Mesothelial cell of epicardium (in vitro differentiated cells): ENCODE results near the gene FKBP5. TPM values are rescaled to one million over a fixed set of nuclear protein-coding genes. Genes with fewer than 3 reads are reported as not detected.

Source experiments
- DNase-seq, 2 experiments: peaks; one replicate each; pipeline ENCODE4 v3.0.0; 2021; ENCODE audit warnings: low spot score in 2 of 2; ENCODE audit not compliant: unreplicated experiment in 2 of 2
- H3K27ac Mint-ChIP-seq: 2 replicates; pipeline ENCODE4 v1.8.0; 2021; ENCODE audit warnings: mixed read lengths
- H3K27me3 Mint-ChIP-seq: 2 replicates; pipeline ENCODE4 v1.8.0; 2021; ENCODE audit warnings: low read depth, mixed read lengths
- H3K36me3 Mint-ChIP-seq: 2 replicates; pipeline ENCODE4 v1.8.0; 2021; ENCODE audit warnings: mixed read lengths
- H3K4me1 Mint-ChIP-seq: 2 replicates; pipeline ENCODE4 v1.8.0; 2021; ENCODE audit warnings: mixed read lengths
- H3K4me3 Mint-ChIP-seq: 2 replicates; pipeline ENCODE4 v1.8.0; 2021; ENCODE audit warnings: mild to moderate bottlenecking, moderate library complexity, mixed read lengths
- H3K9me3 Mint-ChIP-seq: 2 replicates; pipeline ENCODE4 v1.8.0; 2021; ENCODE audit warnings: mixed read lengths
- total RNA-seq: library from RNA; stranded (reverse); gene quantifications from 3 replicates; pipeline ENCODE4 v1.2.1, GENCODE V29; 2021
- TF ChIP-seq, protein P1 (sequence below): fragments of 200-600 bp; sonication (generic); IDR thresholded peaks from one replicate; pipeline ENCODE4 v1.5.0; 2021; ENCODE audit warnings: antibody characterized with exemption; ENCODE audit not compliant: unreplicated experiment

Gene FKBP5
- total RNA-seq, 1 donor from 2014 or later: 7.3 TPM

DNA sequence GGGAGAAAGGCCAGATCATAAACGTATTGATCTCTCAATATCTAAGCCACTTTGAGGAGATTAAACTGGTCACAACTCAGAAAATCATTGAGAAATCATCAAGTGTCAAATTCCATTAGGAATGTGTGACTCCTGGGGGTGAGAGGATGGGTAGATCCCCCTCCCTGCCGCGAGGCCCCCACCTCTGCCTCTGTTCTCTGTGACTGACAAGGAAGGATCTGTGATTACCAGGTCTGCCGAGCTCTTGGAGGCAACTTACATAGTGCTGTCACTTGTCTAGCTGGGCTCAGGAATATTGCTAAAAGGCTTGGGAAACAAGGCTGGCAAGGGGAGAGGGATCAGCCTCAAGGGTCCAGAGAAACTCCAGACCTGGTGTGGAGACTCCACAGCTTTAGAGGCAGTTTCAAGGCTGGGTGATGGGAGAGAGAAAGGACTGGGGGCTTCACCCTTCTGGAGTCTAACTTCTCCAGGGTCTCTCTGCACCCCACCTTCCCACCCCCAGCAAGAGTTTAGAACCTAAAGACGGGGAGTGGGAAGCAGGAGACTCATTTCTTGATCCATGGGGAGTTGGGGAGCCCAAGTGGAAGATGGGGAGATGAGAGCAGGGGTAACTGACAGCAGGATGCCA is 36.5 kb upstream of the FKBP5 start:
- TF ChIP-seq, protein P1, sequence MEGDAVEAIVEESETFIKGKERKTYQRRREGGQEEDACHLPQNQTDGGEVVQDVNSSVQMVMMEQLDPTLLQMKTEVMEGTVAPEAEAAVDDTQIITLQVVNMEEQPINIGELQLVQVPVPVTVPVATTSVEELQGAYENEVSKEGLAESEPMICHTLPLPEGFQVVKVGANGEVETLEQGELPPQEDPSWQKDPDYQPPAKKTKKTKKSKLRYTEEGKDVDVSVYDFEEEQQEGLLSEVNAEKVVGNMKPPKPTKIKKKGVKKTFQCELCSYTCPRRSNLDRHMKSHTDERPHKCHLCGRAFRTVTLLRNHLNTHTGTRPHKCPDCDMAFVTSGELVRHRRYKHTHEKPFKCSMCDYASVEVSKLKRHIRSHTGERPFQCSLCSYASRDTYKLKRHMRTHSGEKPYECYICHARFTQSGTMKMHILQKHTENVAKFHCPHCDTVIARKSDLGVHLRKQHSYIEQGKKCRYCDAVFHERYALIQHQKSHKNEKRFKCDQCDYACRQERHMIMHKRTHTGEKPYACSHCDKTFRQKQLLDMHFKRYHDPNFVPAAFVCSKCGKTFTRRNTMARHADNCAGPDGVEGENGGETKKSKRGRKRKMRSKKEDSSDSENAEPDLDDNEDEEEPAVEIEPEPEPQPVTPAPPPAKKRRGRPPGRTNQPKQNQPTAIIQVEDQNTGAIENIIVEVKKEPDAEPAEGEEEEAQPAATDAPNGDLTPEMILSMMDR: no peak
- no peaks in the 10 kb centered on the region for H3K9me3 Mint-ChIP-seq
- peaks cover 11% of the 10 kb centered on the region for H3K27me3 Mint-ChIP-seq
- H3K4me3 Mint-ChIP-seq: no peak overlapping the region
- H3K4me1 Mint-ChIP-seq: peaks cover 55% of the 10 kb centered on the region
- H3K27ac Mint-ChIP-seq: peak overlapping the region; percentile 76
- no peaks in the 10 kb centered on the region for H3K36me3 Mint-ChIP-seq
- no peak for DNase-seq

DNA sequence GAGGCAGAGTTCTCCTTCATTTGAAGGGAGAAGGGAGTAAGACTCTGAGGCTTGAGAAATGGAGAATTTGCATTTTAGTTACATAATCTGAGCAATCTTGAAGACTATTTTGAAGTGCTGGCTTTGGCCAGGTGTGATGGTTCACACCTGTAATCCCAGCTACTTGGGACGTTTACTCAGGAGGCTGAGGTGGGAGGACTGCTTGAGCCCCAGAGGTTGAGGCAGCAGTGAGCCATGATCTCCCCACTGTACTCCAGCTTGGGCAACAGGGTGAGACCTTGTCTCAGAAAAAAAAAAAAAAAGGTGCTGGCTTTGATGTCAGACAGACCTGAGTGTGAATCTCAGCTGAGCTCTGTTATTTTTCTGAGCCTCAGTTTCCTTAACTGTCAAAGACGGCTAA is 35.8 kb upstream of the FKBP5 start:
- Mint-ChIP-seq H3K9me3 (no peaks in the 10 kb centered on the region), H3K4me1 (peaks cover 58% of the 10 kb centered on the region), H3K36me3 (no peaks in the 10 kb centered on the region), H3K27ac (no peak overlapping the region), H3K27me3 (peaks cover 11% of the 10 kb centered on the region), H3K4me3 (no peak overlapping the region)
- no peak for DNase-seq
- TF ChIP-seq, protein P1: no peak

DNA sequence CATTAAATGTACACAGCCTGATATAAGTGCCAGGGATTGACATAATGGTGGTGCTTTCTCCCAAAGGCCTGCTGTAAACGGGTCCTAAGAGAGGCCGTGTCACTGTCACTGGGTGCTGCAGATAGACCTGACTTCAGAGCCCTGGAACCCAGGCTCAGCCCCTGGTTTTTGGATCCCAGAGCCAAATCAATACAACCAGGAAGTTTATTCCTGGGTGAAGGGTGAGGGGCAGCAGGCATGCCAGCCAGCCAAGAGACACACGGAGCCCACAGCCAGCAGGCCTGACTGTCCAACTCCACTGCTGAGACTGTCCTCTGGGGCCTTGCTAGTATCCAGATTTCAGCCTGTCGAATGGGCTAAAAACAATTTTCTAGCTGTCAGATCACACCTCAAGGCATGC is 35.3 kb upstream of the FKBP5 start:
- no peak for DNase-seq
- Mint-ChIP-seq H3K4me1 (peaks cover 58% of the 10 kb centered on the region), H3K9me3 (no peaks in the 10 kb centered on the region), H3K4me3 (no peak overlapping the region), H3K27ac (no peak overlapping the region), H3K27me3 (peaks cover 9% of the 10 kb centered on the region), H3K36me3 (no peaks in the 10 kb centered on the region)
- TF ChIP-seq, protein P1: no peak

DNA sequence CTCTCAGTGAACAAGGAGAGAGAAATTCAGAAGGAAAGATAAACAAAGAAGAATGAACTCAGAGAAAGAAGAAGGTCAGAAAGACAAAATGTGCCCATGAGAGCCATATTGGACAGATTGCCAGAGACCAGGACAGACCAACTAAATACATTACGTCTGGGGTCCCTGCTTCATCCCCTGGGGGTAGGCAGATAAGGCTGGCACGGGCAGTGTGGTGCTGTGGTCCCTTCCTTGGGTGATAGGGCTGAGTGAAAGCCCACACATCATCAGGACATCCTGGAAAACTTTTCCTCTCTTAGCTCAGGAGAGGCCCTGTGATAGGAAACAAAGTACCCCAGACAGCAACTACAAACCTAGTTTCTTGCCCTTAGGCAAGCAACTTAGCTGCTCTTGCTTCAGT is 34.9 kb upstream of the FKBP5 start:
- Mint-ChIP-seq H3K36me3 (no peaks in the 10 kb centered on the region), H3K27me3 (peaks cover 9% of the 10 kb centered on the region), H3K27ac (no peak overlapping the region), H3K4me1 (peaks cover 60% of the 10 kb centered on the region), H3K9me3 (no peaks in the 10 kb centered on the region), H3K4me3 (no peak overlapping the region)
- no peak for DNase-seq
- TF ChIP-seq, protein P1: no peak

DNA sequence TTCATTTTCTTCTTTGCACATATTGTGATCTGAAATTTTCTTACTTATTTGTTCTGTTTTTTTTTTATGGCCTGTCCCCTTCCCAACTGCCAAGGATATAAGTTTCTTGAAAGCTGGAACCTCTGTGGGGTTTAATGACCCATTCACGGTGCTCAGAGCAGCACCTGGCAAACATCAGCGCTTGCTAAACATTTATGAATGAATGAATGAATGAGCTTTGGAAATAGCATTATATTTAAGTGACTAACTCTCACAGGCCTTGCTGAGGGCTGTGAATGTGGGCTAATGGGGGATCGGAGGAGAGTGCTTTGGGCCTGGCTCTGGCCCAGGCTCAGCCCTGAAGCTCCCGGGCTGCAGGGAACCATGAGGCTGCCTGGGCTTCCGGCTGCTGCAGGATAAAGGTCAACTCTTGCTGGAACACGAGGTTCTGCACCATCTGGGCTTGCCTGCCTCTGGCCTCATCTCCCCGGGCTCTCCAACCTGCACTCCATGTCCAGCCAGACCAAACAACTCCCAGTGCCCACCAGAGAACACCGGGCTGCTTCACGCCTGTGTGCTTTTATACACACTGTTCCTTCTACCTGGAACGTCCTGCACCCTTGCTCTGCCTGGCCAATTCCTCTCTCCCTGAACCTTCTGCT is 33.5 kb upstream of the FKBP5 start:
- Mint-ChIP-seq H3K4me1 (peaks cover 63% of the 10 kb centered on the region), H3K9me3 (no peaks in the 10 kb centered on the region), H3K27me3 (peaks cover 9% of the 10 kb centered on the region), H3K4me3 (no peak overlapping the region), H3K36me3 (no peaks in the 10 kb centered on the region), H3K27ac (no peak overlapping the region)
- TF ChIP-seq, protein P1: no peak
- no peak for DNase-seq
